ENCODE data around the gene DYRK1A. TPM values are rescaled to one million over a fixed set of nuclear protein-coding genes. Genes with fewer than 3 reads are reported as not detected.
"Not testable (repeated sequence)": the region's sequence is repeated elsewhere in the genome, so short reads cannot be mapped to it uniquely, and the experiment has no call there.

Gene DYRK1A
- total RNA-seq, 2 experiments from 2014 or later: 109 to 122 TPM

- no peak overlapping the region for H3K4me3 Mint-ChIP-seq
- peaks cover 41% of the 10 kb centered on the region for H3K27me3 Mint-ChIP-seq
- H3K36me3 Mint-ChIP-seq: no peaks in the 10 kb centered on the region
- no peak overlapping the region for H3K27ac Mint-ChIP-seq
- no peak for ATAC-seq (ENCODE audit: low read depth)
- no peak for DNase-seq
- peaks cover 3% of the 10 kb centered on the region for H3K9me3 Mint-ChIP-seq
- H3K4me1 Mint-ChIP-seq: peaks cover 3% of the 10 kb centered on the region
- POLR2A ChIA-PET: no interaction called here
Observed at GRCh38 chr21:37532868-37533780, 166.6 kb downstream of the DYRK1A start.

- no peak for DNase-seq
- peaks cover 3% of the 10 kb centered on the region for H3K9me3 Mint-ChIP-seq
- H3K36me3 Mint-ChIP-seq: no peaks in the 10 kb centered on the region
- ATAC-seq (ENCODE audit: low read depth): no peak
- peaks cover 3% of the 10 kb centered on the region for H3K4me1 Mint-ChIP-seq
- H3K27me3 Mint-ChIP-seq: peaks cover 43% of the 10 kb centered on the region
- no peak overlapping the region for H3K27ac Mint-ChIP-seq
- POLR2A ChIA-PET: no interaction called here
- no peak overlapping the region for H3K4me3 Mint-ChIP-seq
Observed at GRCh38 chr21:37534431-37534830, 167.9 kb downstream of the DYRK1A start.

GRCh38 chr21:37535130-37535529 is 168.6 kb downstream of the DYRK1A start:
- Mint-ChIP-seq H3K4me1 (no peaks in the 10 kb centered on the region), H3K9me3 (peaks cover 3% of the 10 kb centered on the region), H3K27ac (no peak overlapping the region), H3K36me3 (no peaks in the 10 kb centered on the region), H3K4me3 (no peak overlapping the region), H3K27me3 (peaks cover 47% of the 10 kb centered on the region)
- POLR2A ChIA-PET: no interaction called here
- DNase-seq (no peak), ATAC-seq (ENCODE audit: low read depth) (no peak)

GRCh38 chr21:37535672-37536071 is 169.1 kb downstream of the DYRK1A start:
- POLR2A ChIA-PET: no interaction called here
- Mint-ChIP-seq H3K27me3 (peaks cover 45% of the 10 kb centered on the region), H3K4me3 (no peak overlapping the region), H3K36me3 (no peaks in the 10 kb centered on the region), H3K4me1 (no peaks in the 10 kb centered on the region), H3K27ac (no peak overlapping the region), H3K9me3 (peaks cover 3% of the 10 kb centered on the region)
- no peak for DNase-seq
- ATAC-seq (ENCODE audit: low read depth): no peak

- Mint-ChIP-seq H3K36me3 (no peaks in the 10 kb centered on the region), H3K9me3 (peaks cover 7% of the 10 kb centered on the region), H3K27me3 (peaks cover 43% of the 10 kb centered on the region), H3K27ac (no peak overlapping the region), H3K4me1 (no peaks in the 10 kb centered on the region), H3K4me3 (no peak overlapping the region)
- DNase-seq (no peak), ATAC-seq (ENCODE audit: low read depth) (no peak)
- POLR2A ChIA-PET: no interaction called here
Observed at GRCh38 chr21:37536616-37537278, 170.2 kb downstream of the DYRK1A start.

GRCh38 chr21:37537391-37537996 is 170.9 kb downstream of the DYRK1A start:
- no peaks in the 10 kb centered on the region for H3K4me1 Mint-ChIP-seq
- H3K9me3 Mint-ChIP-seq: peaks cover 11% of the 10 kb centered on the region
- peaks cover 40% of the 10 kb centered on the region for H3K27me3 Mint-ChIP-seq
- H3K4me3 Mint-ChIP-seq: no peak overlapping the region
- no peak overlapping the region for H3K27ac Mint-ChIP-seq
- DNase-seq (no peak), ATAC-seq (ENCODE audit: low read depth) (no peak)
- POLR2A ChIA-PET: no interaction called here
- H3K36me3 Mint-ChIP-seq: no peaks in the 10 kb centered on the region

- Mint-ChIP-seq H3K36me3 (no peaks in the 10 kb centered on the region), H3K27ac (no peak overlapping the region), H3K4me3 (no peak overlapping the region), H3K27me3 (peaks cover 38% of the 10 kb centered on the region), H3K4me1 (no peaks in the 10 kb centered on the region), H3K9me3 (peaks cover 12% of the 10 kb centered on the region)
- DNase-seq (no peak), ATAC-seq (ENCODE audit: low read depth) (no peak)
- POLR2A ChIA-PET: no interaction called here
Observed at GRCh38 chr21:37538971-37539590, 172.5 kb downstream of the DYRK1A start.

GRCh38 chr21:37541128-37541527 is 174.6 kb downstream of the DYRK1A start:
- DNase-seq; H3K4me3 Mint-ChIP-seq; ATAC-seq (ENCODE audit: low read depth); H3K36me3 Mint-ChIP-seq; H3K4me1 Mint-ChIP-seq; POLR2A ChIA-PET; H3K27ac Mint-ChIP-seq: not testable (repeated sequence)
- Mint-ChIP-seq H3K27me3 (peaks cover 24% of the 10 kb centered on the region), H3K9me3 (peaks cover 12% of the 10 kb centered on the region)

GRCh38 chr21:37542512-37542911 is 175.9 kb downstream of the DYRK1A start:
- ATAC-seq (ENCODE audit: low read depth) (no peak), DNase-seq (no peak)
- Mint-ChIP-seq H3K9me3 (peaks cover 9% of the 10 kb centered on the region), H3K36me3 (no peaks in the 10 kb centered on the region), H3K27ac (no peak overlapping the region), H3K4me3 (no peak overlapping the region), H3K27me3 (peaks cover 19% of the 10 kb centered on the region), H3K4me1 (peaks cover 5% of the 10 kb centered on the region)
- POLR2A ChIA-PET: no interaction called here

- peaks cover 5% of the 10 kb centered on the region for H3K4me1 Mint-ChIP-seq
- H3K4me3 Mint-ChIP-seq: no peak overlapping the region
- ATAC-seq (ENCODE audit: low read depth): no peak
- no peak for DNase-seq
- no peak overlapping the region for H3K27ac Mint-ChIP-seq
- no peaks in the 10 kb centered on the region for H3K36me3 Mint-ChIP-seq
- POLR2A ChIA-PET: no interaction called here
- H3K27me3 Mint-ChIP-seq: peaks cover 16% of the 10 kb centered on the region
- peaks cover 5% of the 10 kb centered on the region for H3K9me3 Mint-ChIP-seq
Observed at GRCh38 chr21:37546299-37546908, 179.8 kb downstream of the DYRK1A start.

- Mint-ChIP-seq H3K4me1 (peaks cover 5% of the 10 kb centered on the region), H3K9me3 (peaks cover 5% of the 10 kb centered on the region), H3K36me3 (no peaks in the 10 kb centered on the region), H3K4me3 (no peak overlapping the region), H3K27me3 (peaks cover 16% of the 10 kb centered on the region), H3K27ac (no peak overlapping the region)
- POLR2A ChIA-PET: no interaction called here
- ATAC-seq (ENCODE audit: low read depth): no peak
- no peak for DNase-seq
Observed at GRCh38 chr21:37546949-37547614, 180.5 kb downstream of the DYRK1A start.

GRCh38 chr21:37547615-37548200 is 181.1 kb downstream of the DYRK1A start:
- no peak for DNase-seq
- peaks cover 5% of the 10 kb centered on the region for H3K4me1 Mint-ChIP-seq
- POLR2A ChIA-PET: no interaction called here
- H3K9me3 Mint-ChIP-seq: no peaks in the 10 kb centered on the region
- peaks cover 10% of the 10 kb centered on the region for H3K27me3 Mint-ChIP-seq
- no peak for ATAC-seq (ENCODE audit: low read depth)
- no peak overlapping the region for H3K4me3 Mint-ChIP-seq
- H3K27ac Mint-ChIP-seq: no peak overlapping the region
- no peaks in the 10 kb centered on the region for H3K36me3 Mint-ChIP-seq
